OCI-LY7 (cell line): ENCODE data around the gene KLRC2. TPM values are rescaled to one million over a fixed set of nuclear protein-coding genes. Genes with fewer than 3 reads are reported as not detected.
A peak's percentile ranks its signal among the peaks of the same experiment; 100 is the strongest.

ENCODE experiments used
- BruUV-seq: library from RNA; stranded (reverse); fragments of 400-500 nt; replicated peaks from 2 replicates; lab custom pipeline; 2021; lab: Mats Ljungman, UMichigan
- CTCF ChIA-PET: fragments of 300-600 bp; sonication (Branson Sonifier 250); formaldehyde crosslinking; loops from one replicate; lab custom pipeline; 2022; ENCODE audit warnings: antibody characterized with exemption; ENCODE audit not compliant: unreplicated experiment; lab: Charles Lee
- POLR2A ChIA-PET: fragments of 300-600 bp; sonication (Branson Sonifier 250); formaldehyde crosslinking; loops from one replicate; lab custom pipeline; 2022; ENCODE audit warnings: antibody characterized with exemption; lab: Charles Lee
- DNase-seq: peaks from one replicate; pipeline ENCODE4 v3.0.0-alpha.2; 2015; ENCODE audit warnings: low spot score
- H2AFZ ChIP-seq: fragments of 200-600 bp; sonication (generic), shearing (Covaris generic); 2 replicates; pipeline ENCODE4 v1.6.1; 2014; ENCODE audit warnings: mild to moderate bottlenecking, antibody characterized with exemption, low read length, moderate library complexity
- H3K27ac ChIP-seq: fragments of 200-600 bp; sonication (generic); 2 replicates; pipeline ENCODE4 v1.5.1; 2014; ENCODE audit warnings: mixed run types, low read depth, mild to moderate bottlenecking, moderate library complexity, low read length, inconsistent platforms; ENCODE audit not compliant: poor library complexity, severe bottlenecking
- H3K36me3 ChIP-seq: fragments of 200-600 bp; sonication (generic); 2 replicates; pipeline ENCODE4 v1.6.1; 2014; ENCODE audit warnings: mild to moderate bottlenecking, antibody characterized with exemption, low read length, moderate library complexity, mixed read lengths; ENCODE audit not compliant: insufficient read depth
- H3K4me1 ChIP-seq: fragments of 200-600 bp; sonication (generic); 2 replicates; pipeline ENCODE4 v1.5.1; 2014; ENCODE audit warnings: mild to moderate bottlenecking, low read length; ENCODE audit not compliant: insufficient read depth, poor library complexity, severe bottlenecking
- H3K4me2 ChIP-seq: fragments of 200-600 bp; sonication (generic); 2 replicates; pipeline ENCODE4 v1.6.1; 2014; ENCODE audit warnings: mild to moderate bottlenecking, low read length
- H3K4me3 ChIP-seq: fragments of 200-600 bp; sonication (generic); 2 replicates; pipeline ENCODE4 v1.5.1; 2014; ENCODE audit warnings: mild to moderate bottlenecking, low read depth, low read length; ENCODE audit not compliant: poor library complexity, severe bottlenecking
- H3K79me2 ChIP-seq: fragments of 200-600 bp; sonication (generic); 2 replicates; pipeline ENCODE4 v1.6.1; 2016; ENCODE audit warnings: low read depth, mild to moderate bottlenecking, low read length, moderate library complexity, mixed read lengths; ENCODE audit not compliant: insufficient read depth
- H3K9me2 ChIP-seq: fragments of 200-600 bp; sonication (generic); 2 replicates; pipeline ENCODE4 v1.6.1; 2016; ENCODE audit warnings: mild to moderate bottlenecking, low read length, mixed read lengths; ENCODE audit not compliant: insufficient read depth
- H3K9me3 ChIP-seq: fragments of 200-600 bp; sonication (generic); 2 replicates; pipeline ENCODE4 v1.6.1; 2014; ENCODE audit warnings: mild to moderate bottlenecking, mixed run types, low read length, mixed read lengths
- H4K20me1 ChIP-seq: fragments of 200-600 bp; sonication (generic); 2 replicates; pipeline ENCODE4 v1.6.1; 2014; ENCODE audit warnings: mild to moderate bottlenecking, antibody characterized with exemption, low read length, moderate library complexity, mixed read lengths; ENCODE audit not compliant: insufficient read depth
- CTCF ChIP-seq: fragments of 200-600 bp; sonication (generic); conservative IDR thresholded peaks from 2 replicates; pipeline ENCODE4 v1.5.1; 2014; ENCODE audit warnings: mild to moderate bottlenecking, antibody characterized with exemption, low read length, moderate library complexity, mixed read lengths
- EZH2phosphoT487 ChIP-seq: fragments of 200-600 bp; sonication (generic); IDR thresholded peaks from 2 replicates; pipeline ENCODE4 v1.6.1; 2018; ENCODE audit warnings: low read depth, borderline replicate concordance, mild to moderate bottlenecking, mixed run types, antibody characterized with exemption, low read length, moderate library complexity, mixed read lengths
- intact Hi-C: fragments of 100-400 bp; cut with micrococcal nuclease; formaldehyde crosslinking; loops from one replicate; pipeline ENCODE4 v1.10.0; 2022; ENCODE audit not compliant: unreplicated experiment
- total RNA-seq, 2 experiments: library from RNA; depleted of rRNA in 1 of 2; stranded (reverse); fragments of >200 nt in 1 of 2; shearing (Covaris generic) in 1 of 2; gene quantifications; 2 replicates each; pipeline ENCODE4 v1.2.3, GENCODE V29; 2014 to 2022

KLRC2 gene
- total RNA-seq, 2 experiments from 2014 or later: not detected

DNA sequence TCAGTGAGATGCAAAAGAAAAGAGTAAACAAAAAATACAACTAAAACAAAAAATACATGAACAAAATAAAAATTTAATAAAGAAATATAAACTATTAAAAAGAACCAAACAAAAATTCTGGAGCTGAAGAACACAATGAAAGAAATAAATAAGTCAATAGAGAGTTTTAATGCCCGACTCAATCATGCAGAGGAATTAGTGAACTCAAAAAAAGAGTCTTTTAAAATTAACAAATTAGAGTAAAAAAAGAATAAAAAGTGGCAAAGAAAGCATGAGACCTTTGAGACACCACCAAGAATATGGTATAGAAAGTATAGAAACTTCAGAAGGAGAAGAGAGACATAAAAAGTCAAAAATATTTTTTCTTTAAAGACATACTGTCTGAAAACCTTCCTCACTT, 20.0 kb upstream of the KLRC2 start:
- Histone ChIP-seq H2AFZ (no peak overlapping the region), H4K20me1 (no peaks in the 10 kb centered on the region), H3K27ac (no peak overlapping the region), H3K4me2 (no peak overlapping the region), H3K9me2 (no peaks in the 10 kb centered on the region), H3K79me2 (no peaks in the 10 kb centered on the region), H3K4me1 (peaks cover 9% of the 10 kb centered on the region), H3K4me3 (no peak overlapping the region), H3K9me3 (peaks cover 17% of the 10 kb centered on the region; the same call in 1 of the 2 replicates), H3K36me3 (peaks cover 5% of the 10 kb centered on the region; the same call in 1 of the 2 replicates)
- TF ChIP-seq CTCF (no peak), EZH2phosphoT487 (no peak)
- no TSS peak for BruUV-seq
- ChIA-PET CTCF (no interaction called here), POLR2A (interaction anchor here (0.5 to 1.8 kb wide), 3 partner anchors 13 to 91 kb away, joined by 3 to 4 read pairs (median 4); no protein-coding TSS in a partner anchor)
- intact Hi-C loops: no loop called here
- no peak for DNase-seq

- peaks cover 17% of the 10 kb centered on the region; the same call in 1 of the 2 replicates for H3K9me3 ChIP-seq
- H3K36me3 ChIP-seq: peaks cover 5% of the 10 kb centered on the region; the same call in 1 of the 2 replicates
- no peaks in the 10 kb centered on the region for H4K20me1 ChIP-seq
- no peak overlapping the region for H3K4me2 ChIP-seq
- CTCF ChIA-PET: no interaction called here
- peaks cover 9% of the 10 kb centered on the region for H3K4me1 ChIP-seq
- POLR2A ChIA-PET: interaction anchor here (0.7 to 1.8 kb wide), 2 partner anchors 13 to 90 kb away, joined by 3 to 4 read pairs; no protein-coding TSS in a partner anchor
- TF ChIP-seq EZH2phosphoT487: no peak
- TF ChIP-seq CTCF: no peak
- H3K79me2 ChIP-seq: no peaks in the 10 kb centered on the region
- H2AFZ ChIP-seq: peak overlapping the region; percentile 33
- no peak for DNase-seq
- intact Hi-C loops: no loop called here
- no peaks in the 10 kb centered on the region for H3K9me2 ChIP-seq
- no peak overlapping the region for H3K4me3 ChIP-seq
- no TSS peak for BruUV-seq
- H3K27ac ChIP-seq: no peak overlapping the region
These were observed 18.7 kb upstream of the KLRC2 start for GRCh38 chr12:10454531-10454930.

- peaks cover 17% of the 10 kb centered on the region; the same call in 1 of the 2 replicates for H3K9me3 ChIP-seq
- H4K20me1 ChIP-seq: no peaks in the 10 kb centered on the region
- H3K27ac ChIP-seq: no peak within 1 kb of the TSS
- ChIA-PET POLR2A (interaction anchor here (0.7 kb wide), 1 partner anchor 297 kb away, joined by 3 read pairs; no protein-coding TSS in a partner anchor), CTCF (no interaction called here)
- peaks cover 5% of the 10 kb centered on the region; the same call in 1 of the 2 replicates for H3K36me3 ChIP-seq
- no peak within 1 kb of the TSS for H3K4me2 ChIP-seq
- intact Hi-C loops: no loop called here
- H3K9me2 ChIP-seq: no peaks in the 10 kb centered on the region
- peak within 1 kb of the TSS; percentile 33 for H2AFZ ChIP-seq
- H3K4me3 ChIP-seq: no peak within 1 kb of the TSS
- no peaks in the 10 kb centered on the region for H3K79me2 ChIP-seq
- peaks cover 9% of the 10 kb centered on the region for H3K4me1 ChIP-seq
- TF ChIP-seq EZH2phosphoT487 (no peak), CTCF (no peak)
- no peak for DNase-seq
- no TSS peak for BruUV-seq
These were observed 17.3 kb upstream of the KLRC2 start, which contains the start of gene KLRC1 for GRCh38 chr12:10453156-10453555. TSS of gene KLRC1 (minus strand) at chr12:10453377. CDS start at chr12:10451156, 2,221 bp downstream.
